ENCODE data around the gene SARS1.

The SARS1 gene

GRCh38 chr1:109251277-109252166, 37.8 kb downstream of the SARS1 start:
- no peak for DNase-seq

- DNase-seq: no peak
These were observed 38.6 kb downstream of the SARS1 start for GRCh38 chr1:109252167-109252892.

- no peak for DNase-seq
These were observed 39.4 kb downstream of the SARS1 start for GRCh38 chr1:109252893-109253802.

- DNase-seq: no peak
These were observed 40.3 kb downstream of the SARS1 start for GRCh38 chr1:109253803-109254620.

- DNase-seq: no peak
These were observed 40.9 kb downstream of the SARS1 start for GRCh38 chr1:109254621-109255096.

GRCh38 chr1:109255097-109255651, 41.5 kb downstream of the SARS1 start:
- no peak for DNase-seq

- no peak for DNase-seq
These were observed 42.0 kb downstream of the SARS1 start for GRCh38 chr1:109255678-109256077.

GRCh38 chr1:109256085-109256484, 42.4 kb downstream of the SARS1 start:
- no peak for DNase-seq

GRCh38 chr1:109256971-109257681, 43.4 kb downstream of the SARS1 start:
- DNase-seq: no peak

- no peak for DNase-seq
These were observed 44.1 kb downstream of the SARS1 start for GRCh38 chr1:109257682-109258421.

GRCh38 chr1:109258481-109259466, 45.1 kb downstream of the SARS1 start:
- DNase-seq: no peak

GRCh38 chr1:109259674-109260557, 46.2 kb downstream of the SARS1 start:
- DNase-seq: no peak

GRCh38 chr1:109261006-109261405, 47.3 kb downstream of the SARS1 start:
- no peak for DNase-seq

- DNase-seq: no peak
These were observed 47.9 kb downstream of the SARS1 start for GRCh38 chr1:109261578-109261977.

- no peak for DNase-seq
These were observed 48.7 kb downstream of the SARS1 start for GRCh38 chr1:109262231-109263055.

- no peak for DNase-seq
These were observed 49.5 kb downstream of the SARS1 start for GRCh38 chr1:109263234-109263596.

All from NCI-H1048 (cell line).